HepG2 (cell line): ENCODE data around the gene PPY. TPM values are rescaled to one million over a fixed set of nuclear protein-coding genes. Genes with fewer than 3 reads are reported as not detected.
A peak's percentile ranks its signal among the peaks of the same experiment; 100 is the strongest.

Source experiments
- BHLHE40 ChIP-seq: IDR thresholded peaks from 2 replicates; pipeline ENCODE4 v1.6.1; 2011; ENCODE audit warnings: low read length, improper control_type of control experiment
- CBX1 ChIP-seq: IDR thresholded peaks from one replicate; pipeline ENCODE4 v1.6.1; 2016; ENCODE audit warnings: antibody characterized with exemption, low read depth
- DMAP1 ChIP-seq: IDR thresholded peaks from 2 replicates; pipeline ENCODE4 v1.6.1; 2016
- HDAC2 ChIP-seq: sonication (generic); formaldehyde crosslinking; IDR thresholded peaks from 2 replicates; pipeline ENCODE4 v1.4.0; 2020; ENCODE audit warnings: missing genetic modification reagents
- HOXD1 ChIP-seq: sonication (generic); formaldehyde crosslinking; IDR thresholded peaks from 2 replicates; pipeline ENCODE4 v1.5.0; 2020; ENCODE audit warnings: missing genetic modification reagents
- LCORL ChIP-seq, 2 experiments: fragments of 450-650 bp in 1 of 2; sonication (generic) in 1 of 2; formaldehyde crosslinking in 1 of 2; IDR thresholded peaks; 2 replicates each; pipeline versions ENCODE4 v1.5.0 to v1.6.1; 2017 to 2020; ENCODE audit warnings: antibody characterized with exemption in 1 of 2, missing genetic modification reagents in 1 of 2
- POLR2G ChIP-seq: fragments of 200-400 bp; formaldehyde crosslinking; IDR thresholded peaks from 2 replicates; pipeline ENCODE4 v1.6.1; 2018; ENCODE audit warnings: mild to moderate bottlenecking, low read depth, low read length, moderate library complexity
- XBP1 ChIP-seq: sonication (generic); formaldehyde crosslinking; IDR thresholded peaks from 2 replicates; pipeline ENCODE4 v1.5.0; 2020; ENCODE audit warnings: missing genetic modification reagents
- ZIK1 ChIP-seq: sonication (generic); formaldehyde crosslinking; IDR thresholded peaks from 2 replicates; pipeline ENCODE4 v1.5.0; 2020; ENCODE audit warnings: mild to moderate bottlenecking, low read depth, missing genetic modification reagents, borderline replicate concordance
- ZNF550 ChIP-seq: sonication (generic); formaldehyde crosslinking; IDR thresholded peaks from 2 replicates; pipeline ENCODE4 v1.4.0; 2020; ENCODE audit warnings: mild to moderate bottlenecking, missing genetic modification reagents, borderline replicate concordance
- ZNF564 ChIP-seq: sonication (generic); formaldehyde crosslinking; IDR thresholded peaks from 2 replicates; pipeline ENCODE4 v1.8.1; 2023; ENCODE audit warnings: mild to moderate bottlenecking, missing genetic modification reagents
- ZNF589 ChIP-seq: sonication (generic); formaldehyde crosslinking; conservative IDR thresholded peaks from 2 replicates; pipeline ENCODE4 v1.8.0; 2022; ENCODE audit warnings: mild to moderate bottlenecking, moderate library complexity, missing genetic modification reagents
- ZNF660 ChIP-seq: sonication (generic); formaldehyde crosslinking; IDR thresholded peaks from 2 replicates; pipeline ENCODE4 v1.5.1; 2020; ENCODE audit warnings: mild to moderate bottlenecking, low read depth, missing genetic modification reagents, borderline replicate concordance
- ZNF674 ChIP-seq: sonication (generic); formaldehyde crosslinking; IDR thresholded peaks from 2 replicates; pipeline ENCODE4 v1.5.0; 2020; ENCODE audit warnings: low read depth, mild to moderate bottlenecking, missing genetic modification reagents
- ZNF816 ChIP-seq: sonication (generic); formaldehyde crosslinking; IDR thresholded peaks from 2 replicates; pipeline ENCODE4 v1.8.0; 2022; ENCODE audit warnings: missing genetic modification reagents, mild to moderate bottlenecking, borderline replicate concordance
- ZSCAN31 ChIP-seq: sonication (generic); formaldehyde crosslinking; IDR thresholded peaks from 2 replicates; pipeline ENCODE4 v1.5.0; 2020; ENCODE audit warnings: low read depth, mild to moderate bottlenecking, missing genetic modification reagents
- polyA plus RNA-seq, 8 experiments: library from polyadenylated mRNA; depleted of rRNA in 3 of 8; stranded (reverse) in 7 of 8; unstranded in 1 of 8; fragments of >200 nt; fragmentation: Illumina TruSeq in 4 of 8; extraction: Trizol in 4 of 8; gene quantifications; 2 replicates each; pipeline versions ENCODE4 v1.2.1 to v1.2.3, GENCODE V29; 2011 to 2016; ENCODE audit warnings: low read depth in 4 of 8, missing spikeins in 1 of 8, mixed read lengths in 1 of 8; ENCODE audit not compliant: insufficient read depth in 1 of 8
- total RNA-seq, 5 experiments: library from RNA; depleted of rRNA; stranded (reverse); fragments of >200 nt; fragmentation: Illumina TruSeq; extraction: Trizol; gene quantifications; 2 replicates each; pipeline ENCODE4 v1.2.3, GENCODE V29; 2016; ENCODE audit warnings: low read depth in 1 of 5
- TF ChIP-seq, protein P1 (sequence below): fragments of 450-650 bp; IDR thresholded peaks from 2 replicates; pipeline ENCODE4 v1.6.1; 2017; ENCODE audit warnings: mild to moderate bottlenecking
- TF ChIP-seq, protein P2 (sequence below): sonication (generic); formaldehyde crosslinking; IDR thresholded peaks from 2 replicates; pipeline ENCODE4 v1.5.1; 2020; ENCODE audit warnings: missing genetic modification reagents, mild to moderate bottlenecking, borderline replicate concordance
- TF ChIP-seq, protein P3 (sequence below): IDR thresholded peaks from 2 replicates; pipeline ENCODE4 v1.6.1; 2016
- TF ChIP-seq, protein P4 (sequence below): sonication (generic); formaldehyde crosslinking; IDR thresholded peaks from 2 replicates; pipeline ENCODE4 v1.4.0; 2020; ENCODE audit warnings: mild to moderate bottlenecking, missing genetic modification reagents

PPY gene
- total and polyA plus RNA-seq, 2 of the 13 experiments (the other 11 are each of a cell fraction or from before 2014, with no cell fraction given), result not detected

DNA sequence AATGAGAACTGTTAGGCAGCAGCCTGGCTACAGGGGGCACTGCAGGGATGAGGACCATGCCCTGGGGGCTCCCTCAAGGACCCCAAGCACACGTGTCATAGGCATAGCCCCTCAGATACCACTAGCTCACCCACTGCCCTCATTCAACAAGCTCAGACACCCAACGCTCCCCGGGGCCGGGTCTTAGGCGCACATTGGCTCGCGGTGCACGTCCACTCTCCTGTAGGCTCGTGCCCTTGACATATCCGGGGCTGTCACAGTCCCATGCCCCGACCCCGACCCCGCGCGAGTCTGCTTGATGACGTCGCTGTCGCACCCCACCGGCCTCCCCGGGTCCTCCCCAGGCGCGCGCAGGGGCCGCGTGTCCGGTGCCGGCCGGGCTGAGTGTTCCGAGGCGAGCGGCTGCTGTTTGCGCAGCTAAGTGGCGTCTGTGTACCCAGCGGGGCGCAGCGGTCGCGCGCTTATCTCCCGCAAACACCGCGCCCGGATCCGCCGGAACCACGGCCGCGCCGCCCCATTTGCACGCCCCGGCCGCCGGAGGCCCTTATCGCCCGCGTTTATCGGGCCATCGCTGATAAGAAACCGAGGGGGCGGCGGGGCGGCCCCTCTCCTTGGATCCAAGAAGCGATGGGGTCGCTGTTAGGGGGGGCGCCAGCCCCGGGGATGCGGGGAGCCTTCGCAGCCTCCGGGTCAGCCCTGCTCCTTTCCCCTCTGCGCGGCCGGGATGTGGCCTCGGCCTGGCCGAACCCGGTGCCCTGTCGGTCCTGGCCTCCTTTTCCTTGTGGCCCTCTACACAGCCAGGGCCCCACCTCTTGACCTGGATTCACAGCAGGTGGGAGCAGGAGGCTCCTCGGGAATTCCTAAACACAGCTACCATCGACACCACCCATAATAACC is 41.5 kb upstream of the PPY start (continued):
- TF ChIP-seq HOXD1, result peak; percentile 95
- TF ChIP-seq ZNF816 (CRISPR knock-in tag), result peak; percentile 96; the same call in 1 of the 2 replicates
- no peak for TF ChIP-seq XBP1
- 0 out of 2 replicates have a peak, but pooled peaks have one; percentile 0 for TF ChIP-seq ZNF550
- TF ChIP-seq, protein P1, sequence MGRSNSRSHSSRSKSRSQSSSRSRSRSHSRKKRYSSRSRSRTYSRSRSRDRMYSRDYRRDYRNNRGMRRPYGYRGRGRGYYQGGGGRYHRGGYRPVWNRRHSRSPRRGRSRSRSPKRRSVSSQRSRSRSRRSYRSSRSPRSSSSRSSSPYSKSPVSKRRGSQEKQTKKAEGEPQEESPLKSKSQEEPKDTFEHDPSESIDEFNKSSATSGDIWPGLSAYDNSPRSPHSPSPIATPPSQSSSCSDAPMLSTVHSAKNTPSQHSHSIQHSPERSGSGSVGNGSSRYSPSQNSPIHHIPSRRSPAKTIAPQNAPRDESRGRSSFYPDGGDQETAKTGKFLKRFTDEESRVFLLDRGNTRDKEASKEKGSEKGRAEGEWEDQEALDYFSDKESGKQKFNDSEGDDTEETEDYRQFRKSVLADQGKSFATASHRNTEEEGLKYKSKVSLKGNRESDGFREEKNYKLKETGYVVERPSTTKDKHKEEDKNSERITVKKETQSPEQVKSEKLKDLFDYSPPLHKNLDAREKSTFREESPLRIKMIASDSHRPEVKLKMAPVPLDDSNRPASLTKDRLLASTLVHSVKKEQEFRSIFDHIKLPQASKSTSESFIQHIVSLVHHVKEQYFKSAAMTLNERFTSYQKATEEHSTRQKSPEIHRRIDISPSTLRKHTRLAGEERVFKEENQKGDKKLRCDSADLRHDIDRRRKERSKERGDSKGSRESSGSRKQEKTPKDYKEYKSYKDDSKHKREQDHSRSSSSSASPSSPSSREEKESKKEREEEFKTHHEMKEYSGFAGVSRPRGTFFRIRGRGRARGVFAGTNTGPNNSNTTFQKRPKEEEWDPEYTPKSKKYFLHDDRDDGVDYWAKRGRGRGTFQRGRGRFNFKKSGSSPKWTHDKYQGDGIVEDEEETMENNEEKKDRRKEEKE, result no peak
- no peak for TF ChIP-seq ZNF660 (CRISPR knock-in tag)
- TF ChIP-seq ZSCAN31 (CRISPR knock-in tag), result peak; percentile 79; the same call in 1 of the 2 replicates
- no peak for TF ChIP-seq POLR2G
- no peak; the same call in 1 of the 2 replicates for TF ChIP-seq BHLHE40
- TF ChIP-seq, protein P2, sequence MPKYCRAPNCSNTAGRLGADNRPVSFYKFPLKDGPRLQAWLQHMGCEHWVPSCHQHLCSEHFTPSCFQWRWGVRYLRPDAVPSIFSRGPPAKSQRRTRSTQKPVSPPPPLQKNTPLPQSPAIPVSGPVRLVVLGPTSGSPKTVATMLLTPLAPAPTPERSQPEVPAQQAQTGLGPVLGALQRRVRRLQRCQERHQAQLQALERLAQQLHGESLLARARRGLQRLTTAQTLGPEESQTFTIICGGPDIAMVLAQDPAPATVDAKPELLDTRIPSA, result no peak
- TF ChIP-seq ZNF674, result no peak
- TF ChIP-seq ZNF564 (CRISPR knock-in tag), result peak; percentile 93
- TF ChIP-seq CBX1, result no peak
- TF ChIP-seq, protein P3, sequence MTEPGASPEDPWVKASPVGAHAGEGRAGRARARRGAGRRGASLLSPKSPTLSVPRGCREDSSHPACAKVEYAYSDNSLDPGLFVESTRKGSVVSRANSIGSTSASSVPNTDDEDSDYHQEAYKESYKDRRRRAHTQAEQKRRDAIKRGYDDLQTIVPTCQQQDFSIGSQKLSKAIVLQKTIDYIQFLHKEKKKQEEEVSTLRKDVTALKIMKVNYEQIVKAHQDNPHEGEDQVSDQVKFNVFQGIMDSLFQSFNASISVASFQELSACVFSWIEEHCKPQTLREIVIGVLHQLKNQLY (CRISPR knock-in tag), result peak; percentile 84; the same call in 1 of the 2 replicates
- peak; percentile 82; the same call in 1 of the 2 replicates for TF ChIP-seq ZIK1 (CRISPR knock-in tag)
- TF ChIP-seq HDAC2 (CRISPR knock-in tag), result peak; percentile 96
- TF ChIP-seq DMAP1 (CRISPR knock-in tag), result peak; percentile 56; the same call in 1 of the 2 replicates
- peak; percentile 67; the same call in 1 of the 2 replicates for TF ChIP-seq ZNF589 (CRISPR knock-in tag)
- TF ChIP-seq, protein P4, sequence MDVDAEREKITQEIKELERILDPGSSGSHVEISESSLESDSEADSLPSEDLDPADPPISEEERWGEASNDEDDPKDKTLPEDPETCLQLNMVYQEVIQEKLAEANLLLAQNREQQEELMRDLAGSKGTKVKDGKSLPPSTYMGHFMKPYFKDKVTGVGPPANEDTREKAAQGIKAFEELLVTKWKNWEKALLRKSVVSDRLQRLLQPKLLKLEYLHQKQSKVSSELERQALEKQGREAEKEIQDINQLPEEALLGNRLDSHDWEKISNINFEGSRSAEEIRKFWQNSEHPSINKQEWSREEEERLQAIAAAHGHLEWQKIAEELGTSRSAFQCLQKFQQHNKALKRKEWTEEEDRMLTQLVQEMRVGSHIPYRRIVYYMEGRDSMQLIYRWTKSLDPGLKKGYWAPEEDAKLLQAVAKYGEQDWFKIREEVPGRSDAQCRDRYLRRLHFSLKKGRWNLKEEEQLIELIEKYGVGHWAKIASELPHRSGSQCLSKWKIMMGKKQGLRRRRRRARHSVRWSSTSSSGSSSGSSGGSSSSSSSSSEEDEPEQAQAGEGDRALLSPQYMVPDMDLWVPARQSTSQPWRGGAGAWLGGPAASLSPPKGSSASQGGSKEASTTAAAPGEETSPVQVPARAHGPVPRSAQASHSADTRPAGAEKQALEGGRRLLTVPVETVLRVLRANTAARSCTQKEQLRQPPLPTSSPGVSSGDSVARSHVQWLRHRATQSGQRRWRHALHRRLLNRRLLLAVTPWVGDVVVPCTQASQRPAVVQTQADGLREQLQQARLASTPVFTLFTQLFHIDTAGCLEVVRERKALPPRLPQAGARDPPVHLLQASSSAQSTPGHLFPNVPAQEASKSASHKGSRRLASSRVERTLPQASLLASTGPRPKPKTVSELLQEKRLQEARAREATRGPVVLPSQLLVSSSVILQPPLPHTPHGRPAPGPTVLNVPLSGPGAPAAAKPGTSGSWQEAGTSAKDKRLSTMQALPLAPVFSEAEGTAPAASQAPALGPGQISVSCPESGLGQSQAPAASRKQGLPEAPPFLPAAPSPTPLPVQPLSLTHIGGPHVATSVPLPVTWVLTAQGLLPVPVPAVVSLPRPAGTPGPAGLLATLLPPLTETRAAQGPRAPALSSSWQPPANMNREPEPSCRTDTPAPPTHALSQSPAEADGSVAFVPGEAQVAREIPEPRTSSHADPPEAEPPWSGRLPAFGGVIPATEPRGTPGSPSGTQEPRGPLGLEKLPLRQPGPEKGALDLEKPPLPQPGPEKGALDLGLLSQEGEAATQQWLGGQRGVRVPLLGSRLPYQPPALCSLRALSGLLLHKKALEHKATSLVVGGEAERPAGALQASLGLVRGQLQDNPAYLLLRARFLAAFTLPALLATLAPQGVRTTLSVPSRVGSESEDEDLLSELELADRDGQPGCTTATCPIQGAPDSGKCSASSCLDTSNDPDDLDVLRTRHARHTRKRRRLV (CRISPR knock-in tag), result no peak
- TF ChIP-seq LCORL (IDR thresholded peaks at IDR 0.05), result no peak
- TF ChIP-seq LCORL (CRISPR knock-in tag; IDR thresholded peaks at IDR 0.05), result peak; percentile 91
